NT2/D1 (cell line): ENCODE results near the gene TRIM15.

ENCODE experiments used
- SUZ12 ChIP-seq: IDR thresholded peaks from 2 replicates; pipeline ENCODE4 v1.6.1; 2011; ENCODE audit not compliant: insufficient read length, insufficient read depth; ENCODE audit errors: extremely low read depth
- YY1 ChIP-seq: IDR thresholded peaks from 2 replicates; pipeline ENCODE4 v1.6.1; 2011; ENCODE audit not compliant: insufficient read length, insufficient read depth
- ZNF274 ChIP-seq: IDR thresholded peaks from 2 replicates; pipeline ENCODE4 v1.6.1; 2011; ENCODE audit warnings: mild to moderate bottlenecking, low read depth, low read length

DNA sequence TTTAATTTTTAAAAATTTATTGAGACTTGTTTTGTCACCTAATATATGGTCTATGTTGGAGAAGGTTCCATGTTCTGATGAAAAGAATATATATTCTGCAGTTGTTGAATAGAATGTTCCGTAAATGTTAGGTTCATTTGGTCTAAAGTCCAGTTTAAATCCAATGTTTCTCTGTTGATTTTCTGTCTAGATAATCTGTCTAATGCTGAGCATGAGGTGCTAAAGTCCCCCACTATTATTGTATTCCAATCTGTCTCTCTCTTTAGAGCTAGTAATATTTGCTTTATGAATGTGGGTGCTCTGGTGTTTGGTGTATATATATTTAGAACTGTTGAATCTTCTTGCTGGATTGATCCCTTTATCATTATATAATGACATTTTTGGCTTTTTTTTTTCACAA lies 15.5 kb downstream of the TRIM15 start:
- TF ChIP-seq SUZ12 (no peak), YY1 (no peak), ZNF274 (no peak)
